CD4-positive, alpha-beta T cell (primary cell): ENCODE measurements around the gene PIGH. TPM values are rescaled to one million over a fixed set of nuclear protein-coding genes. Genes with fewer than 3 reads are reported as not detected.

Source experiments
- ATAC-seq: fragments of 200-7000 bp; cut with Tn5 transposase; one replicate; pipeline ENCODE4 v1.10.0; 2022; ENCODE audit warnings: mild to moderate bottlenecking; ENCODE audit not compliant: poor library complexity
- CTCF ChIA-PET: fragments of 350-600 bp; sonication (Branson Sonifier 250); formaldehyde crosslinking; loops from one replicate; lab custom pipeline; 2021; ENCODE audit warnings: antibody characterized with exemption, inconsistent platforms; lab: Charles Lee
- POLR2A ChIA-PET: fragments of 350-600 bp; sonication (Branson Sonifier 250); formaldehyde crosslinking; loops from one replicate; lab custom pipeline; 2021; ENCODE audit warnings: antibody characterized with exemption, inconsistent platforms; lab: Charles Lee
- DNase-seq, 14 experiments: peaks; one replicate each; pipeline ENCODE4 v3.0.0-alpha.2; 2013 to 2020; ENCODE audit warnings: mixed read lengths in 2 of 14
- H3K27ac ChIP-seq, 2 donors: one replicate each; pipeline versions ENCODE4 v1.5.1 to v1.7.0; 2013; ENCODE audit warnings: low read length in 2 of 2, low read depth in 1 of 2, mild to moderate bottlenecking in 1 of 2
- H3K27me3 ChIP-seq, 2 experiments: 1 replicate in 1 of 2; 2 replicates in 1 of 2; pipeline versions ENCODE4 v1.6.1 to v1.7.0; 2013; ENCODE audit warnings: low read length in 2 of 2, control low read depth in 1 of 2, mild to moderate bottlenecking in 1 of 2, moderate library complexity in 1 of 2; ENCODE audit not compliant: insufficient read depth in 2 of 2, control insufficient read depth in 1 of 2
- H3K36me3 ChIP-seq: one replicate; pipeline ENCODE4 v1.6.1; 2013; ENCODE audit warnings: low read length, control low read depth; ENCODE audit not compliant: insufficient read depth
- H3K4me1 ChIP-seq: one replicate; pipeline ENCODE4 v1.6.1; 2013; ENCODE audit warnings: low read length, control low read depth; ENCODE audit not compliant: insufficient read depth
- H3K4me3 ChIP-seq: one replicate; pipeline ENCODE4 v1.5.1; 2013; ENCODE audit warnings: mild to moderate bottlenecking, low read length, moderate library complexity
- H3K9me3 ChIP-seq, 2 experiments: 1 replicate in 1 of 2; 2 replicates in 1 of 2; pipeline versions ENCODE4 v1.6.1 to v1.7.0; 2013; ENCODE audit warnings: low read length in 2 of 2, mild to moderate bottlenecking in 2 of 2, control low read depth in 1 of 2, moderate library complexity in 1 of 2; ENCODE audit not compliant: control insufficient read depth in 1 of 2, insufficient read depth in 1 of 2
- H3K27ac Mint-ChIP-seq: one replicate; pipeline ENCODE4 v1.8.0; 2020; ENCODE audit warnings: mixed read lengths
- H3K27me3 Mint-ChIP-seq: one replicate; pipeline ENCODE4 v1.8.0; 2021; ENCODE audit warnings: mixed read lengths
- H3K36me3 Mint-ChIP-seq: one replicate; pipeline ENCODE4 v1.8.0; 2021; ENCODE audit warnings: low read depth, mixed read lengths
- H3K4me1 Mint-ChIP-seq: one replicate; pipeline ENCODE4 v1.8.0; 2021; ENCODE audit warnings: low read depth, mixed read lengths
- H3K4me3 Mint-ChIP-seq: one replicate; pipeline ENCODE4 v1.8.0; 2020; ENCODE audit warnings: mild to moderate bottlenecking, mixed read lengths
- H3K9me3 Mint-ChIP-seq: one replicate; pipeline ENCODE4 v1.8.0; 2020; ENCODE audit warnings: mixed read lengths
- CTCF ChIP-seq: fragments of 200-600 bp; IDR thresholded peaks from one replicate; pipeline ENCODE4 v1.8.0; 2022; ENCODE audit warnings: antibody characterized with exemption, mild to moderate bottlenecking
- intact Hi-C, 2 experiments: fragments of 100-400 bp; cut with DNase I in 1 of 2; cut with micrococcal nuclease in 1 of 2; formaldehyde crosslinking; loops; one replicate each; pipeline versions ENCODE4 v1.15.1 to v1.9.0; 2023 to 2025; cut with DNase I, micrococcal nuclease
- total RNA-seq, 174 experiments: library from RNA in 2 of 174; stranded (reverse) in 2 of 174; gene quantifications; one replicate each; pipeline ENCODE4 v1.2.3 and lab custom pipeline; 2021 to 2026

Gene PIGH
- total RNA-seq, 2 experiments from 2014 or later = 66.0 to 69.7 TPM

GRCh38 chr14:67579040-67579439, 21.0 kb downstream of the PIGH start:
- no peak for TF ChIP-seq CTCF
- intact Hi-C loops = loop anchor here in 1 of 2 experiments (10.0 kb wide), 1 partner anchor 1224 kb away; no protein-coding TSS in a partner anchor
- Histone ChIP-seq H3K36me3 (no peaks in the 10 kb centered on the region), H3K4me3 (no peak overlapping the region), H3K4me1 (no peaks in the 10 kb centered on the region), H3K9me3 (no peaks in the 10 kb centered on the region), H3K27me3 (no peaks in the 10 kb centered on the region), H3K27ac (no peak overlapping the region)
- ChIA-PET CTCF (interaction anchor here (0.7 kb wide), 1 partner anchor 125 kb away, joined by 3 read pairs; no protein-coding TSS in a partner anchor), POLR2A (no interaction called here)
- DNase-seq = no peak
- H3K36me3 Mint-ChIP-seq = no peaks in the 10 kb centered on the region
- H3K27ac Mint-ChIP-seq = no peak overlapping the region
- H3K9me3 Mint-ChIP-seq = no peaks in the 10 kb centered on the region
- no peak for ATAC-seq
- H3K27me3 Mint-ChIP-seq = no peaks in the 10 kb centered on the region
- H3K4me3 Mint-ChIP-seq = no peak overlapping the region
- H3K4me1 Mint-ChIP-seq = no peaks in the 10 kb centered on the region

- no peaks in the 10 kb centered on the region for H3K27me3 Mint-ChIP-seq
- no peaks in the 10 kb centered on the region for H3K4me1 Mint-ChIP-seq
- ATAC-seq (no peak), DNase-seq (no peak)
- Histone ChIP-seq H3K27ac (no peak overlapping the region), H3K9me3 (no peaks in the 10 kb centered on the region), H3K27me3 (no peaks in the 10 kb centered on the region), H3K36me3 (no peaks in the 10 kb centered on the region), H3K4me1 (no peaks in the 10 kb centered on the region), H3K4me3 (no peak overlapping the region)
- H3K4me3 Mint-ChIP-seq = no peak overlapping the region
- POLR2A ChIA-PET = no interaction called here
- intact Hi-C loops = loop anchor here in 1 of 2 experiments (10.0 kb wide), 1 partner anchor 1223 kb away; no protein-coding TSS in a partner anchor
- no peaks in the 10 kb centered on the region for H3K36me3 Mint-ChIP-seq
- no peak overlapping the region for H3K27ac Mint-ChIP-seq
- no peak for TF ChIP-seq CTCF
- no peaks in the 10 kb centered on the region for H3K9me3 Mint-ChIP-seq
- CTCF ChIA-PET = no interaction called here
Measured at GRCh38 chr14:67577909-67578749, 21.9 kb downstream of the PIGH start.

GRCh38 chr14:67577181-67577808, 22.8 kb downstream of the PIGH start:
- ATAC-seq (no peak), DNase-seq (no peak)
- H3K36me3 ChIP-seq = no peaks in the 10 kb centered on the region
- POLR2A ChIA-PET = no interaction called here
- no peaks in the 10 kb centered on the region for H3K9me3 Mint-ChIP-seq
- no peak overlapping the region for H3K4me3 ChIP-seq
- no peak for TF ChIP-seq CTCF
- no peaks in the 10 kb centered on the region for H3K9me3 ChIP-seq
- H3K4me1 Mint-ChIP-seq = no peaks in the 10 kb centered on the region
- H3K27ac Mint-ChIP-seq = no peak overlapping the region
- H3K27ac ChIP-seq = no peak overlapping the region
- no peaks in the 10 kb centered on the region for H3K36me3 Mint-ChIP-seq
- H3K27me3 ChIP-seq = no peaks in the 10 kb centered on the region
- intact Hi-C loops = loop anchor here in 1 of 2 experiments (10.0 kb wide), 1 partner anchor 1222 kb away; no protein-coding TSS in a partner anchor
- H3K27me3 Mint-ChIP-seq = no peaks in the 10 kb centered on the region
- CTCF ChIA-PET = no interaction called here
- H3K4me3 Mint-ChIP-seq = no peak overlapping the region
- H3K4me1 ChIP-seq = no peaks in the 10 kb centered on the region
